ENCODE measurements around the gene MYO1H.

GRCh38 chr12:109302358-109302757 lies 45.3 kb upstream of the MYO1H start:
- TF ChIP-seq FOXP2 (optimal IDR thresholded peaks at IDR 0.05; ENCODE audit: control extremely low read depth, extremely low read length, insufficient read depth) (no peak), EZH2 (IDR thresholded peaks at IDR 0.05) (no peak)

Data from SK-N-MC (cell line).